Activated naive CD8-positive, alpha-beta T cell treated with anti-CD3 and anti-CD28 coated beads, Interleukin-2, amount 50 U/mL, for 24 hours (primary cell): ENCODE results near the gene TMEM63A.

Experiments used
- ATAC-seq: fragments of 150-1000 bp; cut with Tn5 transposase; one replicate; pipeline ENCODE4 v1.10.0; 2021
- DNase-seq: peaks from one replicate; pipeline ENCODE4 v3.0.0; 2021
- H3K27ac Mint-ChIP-seq: one replicate; pipeline ENCODE4 v1.8.0; 2021; ENCODE audit warnings: mild to moderate bottlenecking, mixed read lengths
- H3K27me3 Mint-ChIP-seq: one replicate; pipeline ENCODE4 v1.8.0; 2021; ENCODE audit warnings: mixed read lengths
- H3K36me3 Mint-ChIP-seq: one replicate; pipeline ENCODE4 v1.8.0; 2021; ENCODE audit warnings: low read depth, mixed read lengths
- H3K4me1 Mint-ChIP-seq: one replicate; pipeline ENCODE4 v1.8.0; 2021; ENCODE audit warnings: mixed read lengths
- H3K4me3 Mint-ChIP-seq: one replicate; pipeline ENCODE4 v1.8.0; 2021; ENCODE audit warnings: mild to moderate bottlenecking, moderate library complexity, mixed read lengths
- H3K9me3 Mint-ChIP-seq: one replicate; pipeline ENCODE4 v1.8.0; 2021; ENCODE audit warnings: mixed read lengths

Gene TMEM63A

GRCh38 chr1:225883616-225884265 lies 1.6 kb upstream of the TMEM63A start:
- no peak for DNase-seq
- peak overlapping the region; percentile 87 for H3K4me3 Mint-ChIP-seq
- peaks cover 33% of the 10 kb centered on the region for H3K4me1 Mint-ChIP-seq
- H3K27ac Mint-ChIP-seq: peak overlapping the region; percentile 81
- H3K36me3 Mint-ChIP-seq: no peaks in the 10 kb centered on the region
- no peak for ATAC-seq
- H3K27me3 Mint-ChIP-seq: no peaks in the 10 kb centered on the region
- no peaks in the 10 kb centered on the region for H3K9me3 Mint-ChIP-seq

- ATAC-seq: peak; percentile 33
- Mint-ChIP-seq H3K9me3 (no peaks in the 10 kb centered on the region), H3K4me3 (peak overlapping the region; percentile 87), H3K27ac (peak overlapping the region; percentile 81), H3K36me3 (no peaks in the 10 kb centered on the region), H3K4me1 (peaks cover 38% of the 10 kb centered on the region), H3K27me3 (no peaks in the 10 kb centered on the region)
- peak; percentile 54 for DNase-seq
Measured at GRCh38 chr1:225882694-225883615, 775 bp upstream of the TMEM63A start.

- peak; percentile 61 for DNase-seq
- ATAC-seq: peak; percentile 16
- no peaks in the 10 kb centered on the region for H3K27me3 Mint-ChIP-seq
- peak overlapping the region; percentile 69 for H3K27ac Mint-ChIP-seq
- H3K36me3 Mint-ChIP-seq: peaks cover 7% of the 10 kb centered on the region
- H3K4me1 Mint-ChIP-seq: peaks cover 53% of the 10 kb centered on the region
- no peaks in the 10 kb centered on the region for H3K9me3 Mint-ChIP-seq
- H3K4me3 Mint-ChIP-seq: peak overlapping the region; percentile 87
Measured at GRCh38 chr1:225881081-225881958, 860 bp downstream of the TMEM63A start.

- DNase-seq (no peak), ATAC-seq (no peak)
- Mint-ChIP-seq H3K4me1 (peaks cover 59% of the 10 kb centered on the region), H3K27ac (no peak overlapping the region), H3K27me3 (no peaks in the 10 kb centered on the region), H3K9me3 (no peaks in the 10 kb centered on the region), H3K36me3 (peaks cover 7% of the 10 kb centered on the region), H3K4me3 (peak overlapping the region; percentile 87)
Measured at GRCh38 chr1:225880636-225881035, 1.5 kb downstream of the TMEM63A start.

- no peak overlapping the region for H3K27ac Mint-ChIP-seq
- H3K36me3 Mint-ChIP-seq: peaks cover 7% of the 10 kb centered on the region
- no peaks in the 10 kb centered on the region for H3K27me3 Mint-ChIP-seq
- peaks cover 62% of the 10 kb centered on the region for H3K4me1 Mint-ChIP-seq
- DNase-seq: no peak
- peak overlapping the region; percentile 87 for H3K4me3 Mint-ChIP-seq
- H3K9me3 Mint-ChIP-seq: no peaks in the 10 kb centered on the region
- peak; percentile 0 for ATAC-seq
Measured at GRCh38 chr1:225880222-225880588, 2.0 kb downstream of the TMEM63A start.

GRCh38 chr1:225879521-225880221 lies 2.5 kb downstream of the TMEM63A start:
- DNase-seq (peak; percentile 28), ATAC-seq (peak; percentile 20)
- Mint-ChIP-seq H3K27ac (no peak overlapping the region), H3K4me1 (peaks cover 63% of the 10 kb centered on the region), H3K4me3 (peak overlapping the region; percentile 87), H3K9me3 (no peaks in the 10 kb centered on the region), H3K36me3 (peaks cover 7% of the 10 kb centered on the region), H3K27me3 (no peaks in the 10 kb centered on the region)

- no peaks in the 10 kb centered on the region for H3K9me3 Mint-ChIP-seq
- no peak for ATAC-seq
- peaks cover 58% of the 10 kb centered on the region for H3K4me1 Mint-ChIP-seq
- no peaks in the 10 kb centered on the region for H3K27me3 Mint-ChIP-seq
- no peak overlapping the region for H3K27ac Mint-ChIP-seq
- H3K4me3 Mint-ChIP-seq: no peak overlapping the region
- no peak for DNase-seq
- H3K36me3 Mint-ChIP-seq: peaks cover 7% of the 10 kb centered on the region
Measured at GRCh38 chr1:225878282-225878681, 3.9 kb downstream of the TMEM63A start.

GRCh38 chr1:225877580-225877979 lies 4.6 kb downstream of the TMEM63A start:
- Mint-ChIP-seq H3K27me3 (no peaks in the 10 kb centered on the region), H3K4me1 (peaks cover 60% of the 10 kb centered on the region), H3K36me3 (peaks cover 7% of the 10 kb centered on the region), H3K27ac (peak overlapping the region; percentile 7), H3K9me3 (no peaks in the 10 kb centered on the region), H3K4me3 (no peak overlapping the region)
- ATAC-seq: no peak
- peak; percentile 42 for DNase-seq

- Mint-ChIP-seq H3K27me3 (no peaks in the 10 kb centered on the region), H3K4me1 (peaks cover 65% of the 10 kb centered on the region), H3K36me3 (peaks cover 7% of the 10 kb centered on the region), H3K27ac (no peak overlapping the region), H3K9me3 (no peaks in the 10 kb centered on the region), H3K4me3 (no peak overlapping the region)
- no peak for ATAC-seq
- no peak for DNase-seq
Measured at GRCh38 chr1:225876900-225877510, 5.2 kb downstream of the TMEM63A start.

- Mint-ChIP-seq H3K36me3 (peaks cover 15% of the 10 kb centered on the region), H3K27ac (no peak overlapping the region), H3K9me3 (no peaks in the 10 kb centered on the region), H3K4me3 (no peak overlapping the region), H3K27me3 (no peaks in the 10 kb centered on the region), H3K4me1 (peaks cover 58% of the 10 kb centered on the region)
- no peak for ATAC-seq
- DNase-seq: no peak
Measured at GRCh38 chr1:225875044-225875815, 7.0 kb downstream of the TMEM63A start.

- H3K9me3 Mint-ChIP-seq: no peaks in the 10 kb centered on the region
- no peaks in the 10 kb centered on the region for H3K27me3 Mint-ChIP-seq
- ATAC-seq: no peak
- no peak overlapping the region for H3K4me3 Mint-ChIP-seq
- DNase-seq: no peak
- H3K36me3 Mint-ChIP-seq: peaks cover 15% of the 10 kb centered on the region
- H3K27ac Mint-ChIP-seq: no peak overlapping the region
- peaks cover 50% of the 10 kb centered on the region for H3K4me1 Mint-ChIP-seq
Measured at GRCh38 chr1:225874431-225874830, 7.7 kb downstream of the TMEM63A start.

GRCh38 chr1:225873281-225873850 lies 8.8 kb downstream of the TMEM63A start:
- Mint-ChIP-seq H3K4me3 (no peak overlapping the region), H3K36me3 (peaks cover 18% of the 10 kb centered on the region), H3K27me3 (no peaks in the 10 kb centered on the region), H3K9me3 (no peaks in the 10 kb centered on the region), H3K4me1 (peaks cover 44% of the 10 kb centered on the region), H3K27ac (no peak overlapping the region)
- no peak for DNase-seq
- no peak for ATAC-seq

GRCh38 chr1:225872075-225872430 lies 10.1 kb downstream of the TMEM63A start:
- H3K36me3 Mint-ChIP-seq: peaks cover 19% of the 10 kb centered on the region
- peaks cover 41% of the 10 kb centered on the region for H3K4me1 Mint-ChIP-seq
- DNase-seq (no peak), ATAC-seq (no peak)
- no peaks in the 10 kb centered on the region for H3K27me3 Mint-ChIP-seq
- no peak overlapping the region for H3K4me3 Mint-ChIP-seq
- no peak overlapping the region for H3K27ac Mint-ChIP-seq
- H3K9me3 Mint-ChIP-seq: no peaks in the 10 kb centered on the region
